HL-60 (cell line): ENCODE results near the gene CBLC.
A peak's percentile ranks its signal among the peaks of the same experiment; 100 is the strongest.

Experiments
- DNase-seq, 2 experiments: peaks; one replicate each; pipeline ENCODE4 v3.0.0-alpha.2; 2010 to 2020; ENCODE audit warnings: low read depth in 1 of 2, low spot score in 1 of 2
- H3K27ac ChIP-seq: fragments of 250-450 bp; sonication (Bioruptor Pico); replicated peaks from 2 replicates; pipeline ENCODE4 v1.5.1; 2020; ENCODE audit warnings: mild to moderate bottlenecking, moderate library complexity
- H3K27me3 ChIP-seq: fragments of 250-450 bp; sonication (Bioruptor Pico); 2 replicates; pipeline ENCODE4 v1.5.1; 2021; ENCODE audit warnings: mild to moderate bottlenecking, moderate library complexity; ENCODE audit not compliant: insufficient read depth, poor library complexity, severe bottlenecking
- H3K4me3 ChIP-seq: replicated peaks from 2 replicates; pipeline ENCODE4 v1.5.1; 2011; ENCODE audit warnings: mild to moderate bottlenecking, control low read depth, low read length; ENCODE audit not compliant: insufficient read depth
- CTCF ChIP-seq: IDR thresholded peaks from one replicate; pipeline ENCODE4 v1.5.1; 2011; ENCODE audit warnings: low read length, control low read depth, inconsistent platforms; ENCODE audit not compliant: insufficient read depth
- GABPA ChIP-seq: IDR thresholded peaks from 2 replicates; pipeline ENCODE4 v1.6.1; 2012; ENCODE audit warnings: low read depth
- POLR2AphosphoS5 ChIP-seq: IDR thresholded peaks from 2 replicates; pipeline ENCODE4 v1.6.1; 2012; ENCODE audit warnings: low read depth
- REST ChIP-seq: IDR thresholded peaks from 2 replicates; pipeline ENCODE4 v1.6.1; 2012; ENCODE audit warnings: low read depth; ENCODE audit not compliant: insufficient replicate concordance
- SPI1 ChIP-seq: IDR thresholded peaks from 2 replicates; pipeline ENCODE4 v1.6.1; 2012; ENCODE audit warnings: low read depth, mild to moderate bottlenecking, borderline replicate concordance

CBLC gene

GRCh38 chr19:44747739-44748425, 29.8 kb upstream of the CBLC start:
- Histone ChIP-seq H3K27ac (peak overlapping the region; percentile 72), H3K4me3 (peak overlapping the region; percentile 41), H3K27me3 (no peaks in the 10 kb centered on the region)
- DNase-seq = peak; percentile 50 to 61
- peak; percentile 41; the same call in 1 of the 2 replicates for TF ChIP-seq POLR2AphosphoS5
- TF ChIP-seq REST = no peak
- peak; percentile 51; the same call in 1 of the 2 replicates for TF ChIP-seq SPI1
- no peak for TF ChIP-seq CTCF
- no peak for TF ChIP-seq GABPA

GRCh38 chr19:44748426-44749254, 29.1 kb upstream of the CBLC start, which contains the start of gene BCL3:
Gene BCL3, plus strand, starts transcription at chr19:44748708. Its CDS starts 83 bp downstream, at chr19:44748791.
- peak in 1 of 2 experiments; percentile 51 for DNase-seq
- peak within 1 kb of the TSS; percentile 72 for H3K27ac ChIP-seq

GRCh38 chr19:44749292-44749691, 28.4 kb upstream of the CBLC start:
- TF ChIP-seq SPI1 = no peak
- no peak for TF ChIP-seq CTCF
- Histone ChIP-seq H3K4me3 (peak overlapping the region; percentile 58), H3K27ac (peak overlapping the region; percentile 65), H3K27me3 (no peaks in the 10 kb centered on the region)
- no peak for DNase-seq

More at GRCh38 chr19:44748426-44749254, 29.1 kb upstream of the CBLC start, which contains the start of gene BCL3:
- H3K4me3 ChIP-seq = peak within 1 kb of the TSS; percentile 58
- TF ChIP-seq POLR2AphosphoS5 (no peak), REST (no peak), SPI1 (no peak), GABPA (no peak)
- H3K27me3 ChIP-seq = no peaks in the 10 kb centered on the region

- no peak for DNase-seq
- no peak overlapping the region for H3K27ac ChIP-seq
- H3K27me3 ChIP-seq = no peaks in the 10 kb centered on the region
- no peak overlapping the region; the same call in 1 of the 2 replicates for H3K4me3 ChIP-seq
- TF ChIP-seq POLR2AphosphoS5 (no peak), REST (no peak), CTCF (no peak), SPI1 (no peak), GABPA (no peak)
Measured at GRCh38 chr19:44749994-44750393, 27.7 kb upstream of the CBLC start.
